NT2/D1 (cell line): ENCODE data around the gene RELN.

Experiments used
- DNase-seq: peaks from one replicate; pipeline ENCODE4 v3.0.0-alpha.2; 2011; ENCODE audit warnings: low read depth, low spot score
- H3K27me3 ChIP-seq: 2 replicates; pipeline ENCODE4 v1.6.0; 2011; ENCODE audit warnings: mild to moderate bottlenecking; ENCODE audit not compliant: insufficient read length, insufficient read depth
- H3K36me3 ChIP-seq: 2 replicates; pipeline ENCODE4 v1.6.1; 2011; ENCODE audit warnings: mild to moderate bottlenecking, low read length, mixed read lengths; ENCODE audit not compliant: insufficient read depth, insufficient read length
- H3K4me1 ChIP-seq: 2 replicates; pipeline ENCODE4 v1.5.1; 2011; ENCODE audit not compliant: insufficient read depth, insufficient read length
- H3K4me3 ChIP-seq: 2 replicates; pipeline ENCODE4 v1.5.1; 2011; ENCODE audit warnings: low read depth; ENCODE audit not compliant: insufficient read length
- H3K9ac ChIP-seq: 2 replicates; pipeline ENCODE4 v1.6.0; 2011; ENCODE audit warnings: low read depth; ENCODE audit not compliant: insufficient read length
- H3K9me3 ChIP-seq: 2 replicates; pipeline ENCODE4 v1.5.1; 2011; ENCODE audit warnings: mild to moderate bottlenecking, low read length; ENCODE audit not compliant: insufficient read depth
- SUZ12 ChIP-seq: IDR thresholded peaks from 2 replicates; pipeline ENCODE4 v1.6.1; 2011; ENCODE audit not compliant: insufficient read length, insufficient read depth; ENCODE audit errors: extremely low read depth
- YY1 ChIP-seq: IDR thresholded peaks from 2 replicates; pipeline ENCODE4 v1.6.1; 2011; ENCODE audit not compliant: insufficient read length, insufficient read depth
- ZNF274 ChIP-seq: IDR thresholded peaks from 2 replicates; pipeline ENCODE4 v1.6.1; 2011; ENCODE audit warnings: mild to moderate bottlenecking, low read depth, low read length

The RELN gene

DNA sequence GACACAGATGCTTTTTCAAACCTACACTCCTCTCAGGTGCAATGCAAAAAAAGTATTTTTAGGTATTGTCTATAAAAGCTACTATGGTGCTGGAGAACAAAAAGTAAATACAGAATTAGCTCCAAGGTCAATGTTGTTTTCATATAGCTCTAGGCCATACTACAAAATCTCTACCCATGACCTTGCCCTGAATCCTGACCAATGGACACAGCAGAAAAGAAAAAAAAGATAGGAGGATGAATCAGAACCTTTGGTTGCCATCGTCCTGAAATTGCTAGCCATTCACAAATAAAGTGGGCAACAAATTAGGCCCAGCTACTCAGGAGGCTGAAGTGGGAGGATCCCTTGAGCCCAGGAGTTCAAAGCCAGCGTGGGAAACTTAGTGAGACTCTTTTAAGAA lies 35.2 kb upstream of the RELN start:
- Histone ChIP-seq H3K36me3 (no peaks in the 10 kb centered on the region), H3K4me1 (no peaks in the 10 kb centered on the region), H3K4me3 (no peak overlapping the region), H3K27me3 (no peaks in the 10 kb centered on the region), H3K9me3 (no peaks in the 10 kb centered on the region), H3K9ac (no peak overlapping the region)
- no peak for DNase-seq
- TF ChIP-seq ZNF274, result no peak
- no peak for TF ChIP-seq YY1
- no peak for TF ChIP-seq SUZ12

DNA sequence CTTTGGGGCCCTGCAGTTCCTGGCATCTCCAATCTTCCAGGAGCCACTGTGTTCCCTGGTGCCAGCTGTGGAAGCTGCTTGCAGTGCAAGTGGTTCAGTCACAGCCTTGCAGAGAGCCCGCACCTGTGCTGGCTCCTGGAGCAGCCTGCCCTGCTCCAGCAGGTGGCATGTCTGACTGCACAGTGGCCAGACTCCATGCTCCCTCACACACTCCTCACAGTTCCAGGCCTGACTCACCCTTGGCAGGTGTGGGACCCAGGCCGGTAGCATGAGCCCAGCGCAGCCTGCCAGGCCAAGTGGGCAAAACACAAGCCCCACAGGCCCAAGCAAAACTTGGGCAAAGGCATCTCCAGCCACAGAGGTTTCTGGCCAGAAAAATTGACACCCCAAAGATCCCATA lies 33.6 kb upstream of the RELN start:
- Histone ChIP-seq H3K9ac (no peak overlapping the region), H3K27me3 (no peaks in the 10 kb centered on the region), H3K4me1 (no peaks in the 10 kb centered on the region), H3K4me3 (no peak overlapping the region), H3K36me3 (no peaks in the 10 kb centered on the region), H3K9me3 (no peaks in the 10 kb centered on the region)
- no peak for DNase-seq
- no peak for TF ChIP-seq YY1
- TF ChIP-seq SUZ12, result no peak
- TF ChIP-seq ZNF274, result no peak

DNA sequence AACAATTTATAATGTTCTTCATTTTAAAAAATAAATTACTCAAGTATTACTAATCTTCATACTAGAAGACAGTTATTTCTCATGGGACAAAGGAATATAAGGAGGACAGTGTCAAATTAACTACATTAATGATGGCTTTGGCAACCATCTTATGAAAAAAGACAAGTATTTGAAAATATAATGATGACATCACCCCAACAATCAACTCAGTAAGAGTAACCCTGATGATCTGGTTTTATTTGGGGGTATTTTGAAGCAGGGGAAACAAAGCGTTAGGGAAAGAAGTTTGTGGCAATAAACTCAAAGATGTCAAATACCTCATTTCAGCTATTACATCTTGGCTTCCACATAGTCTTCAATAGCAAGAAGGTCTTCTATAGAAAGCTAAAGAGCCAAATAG lies 29.0 kb upstream of the RELN start:
- no peak overlapping the region for H3K4me3 ChIP-seq
- no peaks in the 10 kb centered on the region for H3K36me3 ChIP-seq

DNA sequence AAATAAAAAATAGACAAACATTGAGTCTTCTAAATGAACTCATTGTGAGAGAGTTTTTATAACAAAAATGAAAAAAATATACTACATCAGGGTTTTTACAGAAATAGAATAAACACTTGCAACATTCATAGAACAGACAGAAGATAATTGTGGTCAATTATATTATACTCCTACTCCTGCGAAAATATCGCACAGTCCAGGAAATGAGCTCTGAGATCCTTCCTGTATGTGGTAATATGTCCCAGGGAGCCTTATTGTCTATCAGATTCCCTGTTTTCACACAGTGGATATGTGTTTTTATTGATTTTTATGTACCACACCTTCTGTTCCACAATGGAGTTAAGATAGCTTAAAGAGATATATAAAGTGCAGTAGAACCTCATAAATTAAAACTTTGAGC lies 27.5 kb upstream of the RELN start:
- TF ChIP-seq YY1, result no peak
- no peak for TF ChIP-seq SUZ12
- TF ChIP-seq ZNF274, result no peak
- Histone ChIP-seq H3K9me3 (no peaks in the 10 kb centered on the region), H3K27me3 (no peaks in the 10 kb centered on the region), H3K4me3 (no peak overlapping the region), H3K36me3 (no peaks in the 10 kb centered on the region), H3K4me1 (no peaks in the 10 kb centered on the region), H3K9ac (no peak overlapping the region)
- no peak for DNase-seq

More for the DNA sequence above, 29.0 kb upstream of the RELN start:
- Histone ChIP-seq H3K4me1 (no peaks in the 10 kb centered on the region), H3K9ac (no peak overlapping the region), H3K27me3 (no peaks in the 10 kb centered on the region), H3K9me3 (no peaks in the 10 kb centered on the region)
- DNase-seq, result no peak
- TF ChIP-seq SUZ12 (no peak), YY1 (no peak), ZNF274 (no peak)

DNA sequence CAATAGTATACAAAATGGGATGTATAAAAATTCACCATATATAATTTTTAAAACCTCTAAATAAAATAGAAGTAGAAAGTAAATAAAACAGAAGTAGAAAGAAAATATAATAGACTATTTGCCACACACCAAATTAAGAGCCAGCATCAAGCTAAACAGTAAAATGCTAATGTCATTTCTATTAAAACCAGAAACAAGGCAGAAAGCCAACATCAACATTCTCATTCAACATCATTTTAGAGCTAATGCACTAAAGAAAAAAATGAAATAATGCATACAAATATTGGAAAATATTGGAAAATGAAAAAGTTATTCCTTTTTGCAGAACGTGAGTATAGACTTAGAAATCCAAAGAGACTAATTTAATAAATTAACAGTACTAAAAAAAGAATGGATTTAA lies 23.4 kb upstream of the RELN start:
- Histone ChIP-seq H3K9ac (no peak overlapping the region), H3K9me3 (no peaks in the 10 kb centered on the region), H3K4me3 (no peak overlapping the region), H3K4me1 (no peaks in the 10 kb centered on the region), H3K36me3 (no peaks in the 10 kb centered on the region), H3K27me3 (no peaks in the 10 kb centered on the region)
- TF ChIP-seq ZNF274, result no peak
- no peak for DNase-seq

DNA sequence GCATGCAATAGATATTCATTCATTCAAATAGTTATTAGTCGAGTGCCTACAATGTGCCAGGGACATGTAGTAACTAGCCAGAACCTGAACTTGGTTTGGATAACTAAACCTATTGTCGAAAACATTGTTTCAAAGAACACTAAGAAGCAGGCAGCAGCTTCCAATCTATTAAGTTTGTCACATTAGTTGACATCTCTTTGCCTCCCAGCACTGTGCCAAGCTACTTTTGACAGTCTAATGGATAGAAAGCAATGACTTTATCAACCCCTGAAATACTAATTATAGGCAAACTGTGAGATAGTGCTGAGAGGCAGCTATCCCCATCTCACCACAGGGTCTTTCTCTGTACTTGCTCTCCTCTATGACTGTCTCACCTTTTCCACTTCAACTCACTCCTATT lies 22.4 kb upstream of the RELN start:
- TF ChIP-seq ZNF274, result no peak
- TF ChIP-seq YY1, result no peak
- no peak for TF ChIP-seq SUZ12
- H3K36me3 ChIP-seq, result no peaks in the 10 kb centered on the region
- H3K9ac ChIP-seq, result no peak overlapping the region
- H3K27me3 ChIP-seq, result no peaks in the 10 kb centered on the region
- DNase-seq, result no peak
- H3K9me3 ChIP-seq, result no peaks in the 10 kb centered on the region
- no peaks in the 10 kb centered on the region for H3K4me1 ChIP-seq
- H3K4me3 ChIP-seq, result no peak overlapping the region

DNA sequence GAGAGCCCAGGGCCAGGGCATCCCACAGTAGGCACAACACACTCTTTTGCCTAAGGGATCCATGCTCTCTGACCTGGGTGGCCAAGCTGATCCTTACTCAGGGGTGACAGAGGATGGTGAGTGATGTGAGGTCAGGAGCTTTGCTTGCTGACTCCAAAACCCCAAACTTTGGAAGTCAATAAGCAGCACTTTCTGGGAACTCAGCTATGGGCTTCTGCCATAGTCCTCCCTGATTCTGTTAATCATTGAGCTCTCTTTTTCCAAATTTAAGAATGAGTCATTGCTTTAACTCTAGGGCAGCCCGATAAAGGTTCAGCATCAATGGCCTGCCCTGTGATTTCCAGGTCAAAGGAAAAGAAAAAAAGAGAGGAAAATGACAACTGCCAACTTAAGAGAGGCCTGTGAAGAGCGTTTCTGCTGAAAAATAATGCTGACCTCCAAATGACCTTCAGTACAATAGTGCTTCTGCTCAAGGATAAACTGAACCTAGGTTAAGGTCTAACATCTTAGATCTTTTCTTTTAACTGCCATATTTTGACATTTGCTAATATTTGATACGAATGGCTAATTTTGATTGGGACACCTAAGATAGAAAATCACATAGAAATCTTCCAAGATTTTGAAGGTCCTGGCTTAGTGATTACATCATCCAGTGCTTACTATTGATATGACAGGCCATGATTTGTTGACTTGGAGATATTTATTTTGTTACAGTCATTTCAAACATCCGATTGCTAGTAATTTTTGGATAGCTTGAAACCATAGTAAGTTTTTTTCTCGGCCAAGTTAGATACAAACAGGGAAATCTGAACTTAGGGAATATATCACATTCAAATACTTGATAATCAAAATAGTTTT lies 20.8 kb upstream of the RELN start:
- Histone ChIP-seq H3K9ac (no peak overlapping the region), H3K4me3 (no peak overlapping the region), H3K27me3 (no peaks in the 10 kb centered on the region), H3K9me3 (no peaks in the 10 kb centered on the region), H3K4me1 (no peaks in the 10 kb centered on the region), H3K36me3 (no peaks in the 10 kb centered on the region)
- DNase-seq, result no peak
- TF ChIP-seq SUZ12 (no peak), YY1 (no peak), ZNF274 (no peak)
